GM12873 (cell line): ENCODE measurements around the gene C6orf62.

Source experiments
- CTCF ChIP-seq: IDR thresholded peaks from 2 replicates; pipeline ENCODE4 v1.5.1; 2012; ENCODE audit warnings: low read depth, mild to moderate bottlenecking, moderate library complexity, low read length, control low read depth; ENCODE audit not compliant: insufficient read depth; ENCODE audit errors: missing control alignments

Gene C6orf62

GRCh38 chr6:24709014-24709711 lies 9.8 kb downstream of the C6orf62 start:
- no peak for TF ChIP-seq CTCF

- no peak for TF ChIP-seq CTCF
Observed at GRCh38 chr6:24708612-24709011, 10.3 kb downstream of the C6orf62 start.

- no peak for TF ChIP-seq CTCF
Observed at GRCh38 chr6:24704468-24704867, 14.5 kb downstream of the C6orf62 start.

- no peak for TF ChIP-seq CTCF
Observed at GRCh38 chr6:24702720-24703282, 16.2 kb downstream of the C6orf62 start.

- TF ChIP-seq CTCF = no peak
Observed at GRCh38 chr6:24699521-24700359, 19.2 kb downstream of the C6orf62 start.

- TF ChIP-seq CTCF = no peak
Observed at GRCh38 chr6:24696097-24696496, 22.9 kb downstream of the C6orf62 start.

- peak; percentile 39 for TF ChIP-seq CTCF
Observed at GRCh38 chr6:24695635-24696034, 23.3 kb downstream of the C6orf62 start.
